Peyer's patch (tissue), 4 donors: ENCODE measurements around the gene IMPDH1.

Source experiments
- CTCF ChIP-seq, 6 experiments: fragments of 450-650 bp in 4 of 6; fragments of 200-600 bp in 2 of 6; sonication (generic) in 1 of 6; IDR thresholded peaks; one replicate each; pipeline ENCODE4 v1.5.1; 2017 to 2019; ENCODE audit warnings: antibody characterized with exemption in 6 of 6, mild to moderate bottlenecking in 3 of 6, moderate library complexity in 1 of 6
- POLR2A ChIP-seq, 2 donors: fragments of 450-650 bp; IDR thresholded peaks; one replicate each; pipeline ENCODE4 v1.5.1; 2017; ENCODE audit warnings: antibody characterized with exemption in 2 of 2, mild to moderate bottlenecking in 2 of 2, moderate library complexity in 2 of 2

DNA sequence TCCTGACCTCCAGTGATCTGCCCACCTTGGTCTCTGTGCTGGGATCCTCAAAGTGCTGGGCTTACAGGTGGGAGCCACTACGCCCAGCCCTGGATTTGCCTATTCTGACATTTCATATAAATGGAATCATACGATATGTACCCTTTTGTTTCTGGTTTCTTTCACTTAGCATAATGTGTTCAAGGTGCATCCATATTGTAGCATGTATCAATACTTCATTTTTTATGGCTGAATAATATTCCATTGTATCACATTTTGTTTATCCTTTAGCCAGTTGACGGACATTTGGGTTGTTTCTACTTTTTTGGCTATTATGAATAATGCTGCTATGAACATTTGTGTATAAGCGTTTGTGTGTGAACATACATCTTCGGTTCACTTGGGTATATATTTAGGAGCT, 41.1 kb upstream of the IMPDH1 start:
- TF ChIP-seq CTCF (IDR thresholded peaks at IDR 0.05) (no peak), POLR2A (IDR thresholded peaks at IDR 0.05) (no peak)
